HG03354 (cell line): Measurements from ENCODE around the gene RASA3.
A peak's percentile ranks its signal among the peaks of the same experiment; 100 is the strongest.

Experiments used
- ATAC-seq: cut with Tn5 transposase; IDR thresholded peaks from one replicate; pipeline ENCODE4 v1.9.1; 2021; ENCODE audit warnings: mild to moderate bottlenecking; ENCODE audit not compliant: unreplicated experiment, poor library complexity, severe bottlenecking

Gene RASA3

DNA sequence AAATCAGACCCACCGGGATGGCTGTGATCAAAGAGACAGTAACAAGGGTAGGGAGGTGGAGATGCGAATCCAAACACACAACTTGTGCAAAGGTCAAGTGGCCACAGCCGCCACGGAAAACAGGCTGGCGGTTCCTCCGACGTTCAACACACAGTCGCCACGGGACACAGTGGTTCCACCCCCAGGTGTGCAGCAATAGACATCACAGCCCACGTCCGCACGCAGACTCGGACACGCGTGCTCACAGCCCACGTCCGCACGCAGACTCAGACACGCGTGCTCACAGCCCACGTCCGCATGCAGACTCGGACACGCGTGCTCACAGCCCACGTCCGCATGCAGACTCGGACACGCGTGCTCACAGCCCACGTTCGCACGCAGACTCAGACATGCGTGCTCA, 70.1 kb downstream of the RASA3 start:
- ATAC-seq, result no peak

DNA sequence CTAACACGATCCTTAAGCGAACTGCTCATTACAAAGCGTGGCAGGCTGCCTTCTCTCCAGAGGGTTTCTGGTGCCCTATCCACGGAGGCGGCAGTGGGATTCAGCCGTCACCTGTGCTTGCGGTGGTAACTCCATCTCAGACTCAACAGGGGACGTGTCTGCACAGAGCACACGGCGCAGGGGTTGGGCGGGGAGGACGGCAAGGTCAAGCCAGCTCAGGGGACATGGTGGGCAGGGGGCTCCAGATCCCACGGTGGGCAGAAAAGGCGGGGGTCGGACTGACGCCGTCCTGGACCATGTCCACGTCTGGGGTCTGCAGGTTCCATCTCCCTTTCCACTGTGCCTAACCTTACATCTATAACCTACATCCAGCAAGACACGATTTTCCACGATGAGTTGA, 70.7 kb downstream of the RASA3 start:
- ATAC-seq, result no peak

DNA sequence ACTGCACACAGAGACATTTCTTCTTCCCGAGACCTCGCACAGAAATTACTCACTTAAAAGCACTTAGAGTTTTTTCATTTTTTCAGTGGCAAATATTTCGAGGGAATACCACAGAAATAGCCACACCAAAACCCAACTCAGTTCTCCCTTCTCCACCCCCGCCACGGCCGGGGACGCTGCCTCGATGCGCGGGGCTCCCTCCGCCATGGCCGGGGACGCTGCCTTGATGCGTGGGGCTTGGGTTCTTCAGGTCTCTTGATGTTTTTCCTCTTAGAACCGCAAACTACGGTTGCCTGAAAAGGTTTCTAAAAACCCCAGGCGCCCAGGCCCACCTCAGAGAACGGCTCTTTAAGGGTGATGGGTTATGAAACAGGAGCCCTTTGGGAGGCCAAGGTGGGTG, 71.4 kb downstream of the RASA3 start:
- ATAC-seq, result no peak

DNA sequence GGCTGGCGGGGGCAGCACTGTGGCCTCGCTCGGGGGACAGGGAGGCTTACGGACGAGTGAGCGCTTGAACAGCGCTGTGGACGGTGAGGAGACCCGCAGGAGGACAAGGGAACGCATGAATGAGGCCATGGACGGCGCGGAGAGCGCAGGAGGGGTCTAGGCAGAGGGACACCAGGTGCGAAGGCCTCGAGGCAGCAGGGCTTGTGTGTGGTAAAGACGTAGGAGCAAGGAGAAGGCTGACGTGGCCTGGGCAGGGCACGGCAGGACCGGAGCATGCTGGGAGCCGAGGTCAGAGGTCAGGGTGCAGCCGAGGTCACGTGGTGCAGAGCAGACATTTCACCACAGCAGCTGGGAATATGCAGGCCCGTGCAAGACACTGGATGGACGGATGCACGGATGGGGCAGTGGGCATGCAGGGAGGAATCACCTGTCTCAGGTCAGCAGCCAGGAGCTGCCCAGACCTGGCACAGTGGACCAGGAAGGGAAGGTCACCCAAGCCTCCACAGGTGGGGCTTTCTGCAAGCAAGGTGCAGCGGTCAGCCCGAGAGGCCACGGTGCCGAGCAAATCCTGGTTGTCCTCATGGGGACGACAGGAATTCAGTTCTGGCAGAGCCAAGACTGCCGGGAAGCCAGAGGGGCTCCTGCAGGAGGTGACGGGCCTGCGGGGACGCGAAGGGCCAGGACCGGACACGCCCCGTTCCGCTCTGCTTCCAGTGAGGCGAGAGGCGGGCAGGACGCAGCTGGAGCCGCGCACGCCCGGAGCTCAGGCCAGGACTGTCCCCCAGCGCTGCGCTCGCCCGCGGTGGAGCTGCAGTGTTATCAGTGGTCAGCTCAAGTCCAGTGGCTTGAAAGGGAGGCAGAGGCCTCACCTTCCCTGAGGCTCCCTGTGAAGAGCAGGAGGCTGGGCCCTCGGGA, 72.2 kb downstream of the RASA3 start:
- no peak for ATAC-seq

DNA sequence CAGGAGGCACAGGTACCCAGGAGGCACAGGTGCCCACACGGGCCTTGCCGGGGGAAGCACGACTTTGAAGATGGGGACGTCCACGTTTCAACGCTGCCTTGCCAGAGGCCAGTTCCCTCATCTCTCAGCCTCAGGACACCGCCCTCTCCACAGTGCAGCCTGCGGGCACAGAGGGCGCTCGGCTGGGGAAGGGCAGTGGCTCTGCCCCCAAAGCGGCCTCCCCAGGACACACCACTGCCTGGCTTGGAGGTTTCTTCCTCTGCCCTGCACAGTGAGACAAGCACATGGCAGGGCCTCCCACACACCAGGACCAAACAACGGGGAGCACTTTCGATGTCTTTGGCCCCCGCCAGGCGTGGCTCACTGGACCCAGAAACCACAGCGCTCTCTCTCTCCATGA, 73.0 kb downstream of the RASA3 start:
- no peak for ATAC-seq

DNA sequence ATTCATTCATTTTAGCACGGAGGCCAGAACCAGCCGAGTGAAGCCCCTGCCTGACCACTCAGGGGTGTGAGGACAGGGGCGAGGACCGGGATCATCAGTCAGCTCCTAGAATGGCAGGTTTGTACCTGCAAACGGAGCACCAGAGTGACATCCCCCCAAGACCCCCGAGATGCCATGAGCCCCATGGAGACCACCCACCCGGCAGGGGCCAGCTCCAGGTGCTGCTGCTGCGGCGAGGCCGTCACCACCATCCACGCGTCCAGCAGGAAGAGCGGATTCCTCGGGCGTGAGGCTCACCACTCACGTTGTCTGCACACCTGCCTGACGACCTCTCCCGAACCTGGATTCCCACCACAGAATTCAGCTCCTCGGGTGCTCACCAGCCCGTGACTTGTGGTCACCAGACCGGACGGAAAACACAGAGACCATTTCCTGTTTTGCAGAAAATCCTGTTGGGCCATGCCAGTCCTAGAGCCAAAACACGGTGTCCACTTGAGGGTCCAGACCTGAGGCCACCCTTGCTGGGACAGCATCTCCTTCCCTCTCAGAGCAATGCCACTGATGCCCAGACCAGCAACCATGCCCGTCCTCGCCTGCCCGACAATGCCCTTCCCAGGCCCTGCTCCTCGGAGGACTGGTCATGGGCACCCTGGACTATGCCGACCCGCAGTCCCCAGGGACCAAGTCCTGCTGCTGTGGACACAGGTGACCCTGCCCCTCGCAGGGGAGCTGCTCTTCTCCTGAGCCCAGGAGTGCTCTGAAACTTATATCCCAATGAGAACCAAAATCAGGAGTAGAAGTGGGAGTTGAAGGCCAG, 74.2 kb downstream of the RASA3 start:
- no peak for ATAC-seq

DNA sequence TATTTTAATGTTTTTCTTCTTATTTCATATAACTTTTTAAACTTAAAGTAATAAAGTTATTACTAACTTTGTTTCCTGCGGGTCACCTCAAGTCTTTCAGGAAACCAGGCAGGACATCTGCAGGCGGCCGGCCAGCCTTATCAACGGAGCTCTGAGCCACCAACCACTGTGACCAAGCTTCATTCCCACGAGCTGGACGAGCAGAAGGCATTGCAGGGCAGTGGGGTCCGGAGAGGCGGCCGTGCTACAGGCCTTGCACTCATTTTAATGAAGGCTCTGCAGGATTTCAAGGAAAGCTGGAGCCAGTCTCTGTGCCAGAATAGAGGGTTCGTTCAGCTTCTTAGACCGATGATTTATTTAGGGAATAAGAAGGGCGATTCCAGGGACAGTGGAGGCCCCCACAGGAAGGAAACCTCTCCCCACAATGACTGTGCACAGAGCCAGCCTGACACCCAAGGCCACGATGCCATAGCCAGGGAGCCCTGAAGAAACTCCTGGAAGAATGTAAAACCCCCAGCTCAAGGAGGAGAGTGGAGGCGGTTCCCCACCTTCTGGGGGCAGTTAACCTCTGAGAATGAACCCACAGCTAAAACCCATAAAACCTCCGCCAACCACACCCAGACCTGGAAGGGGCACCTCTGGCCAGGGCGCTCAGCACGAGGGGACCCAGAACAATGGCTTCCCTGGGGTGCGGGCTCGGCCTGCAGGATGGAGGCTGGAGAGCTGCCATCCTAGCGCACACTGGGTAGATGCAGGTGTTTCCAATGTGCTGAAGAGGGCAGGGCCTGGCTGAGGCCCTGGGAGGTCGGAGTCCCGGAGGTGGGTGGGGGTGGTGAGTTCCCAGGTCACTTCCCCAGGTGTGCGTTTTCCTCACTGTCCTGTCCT, 75.0 kb downstream of the RASA3 start:
- ATAC-seq, result no peak

DNA sequence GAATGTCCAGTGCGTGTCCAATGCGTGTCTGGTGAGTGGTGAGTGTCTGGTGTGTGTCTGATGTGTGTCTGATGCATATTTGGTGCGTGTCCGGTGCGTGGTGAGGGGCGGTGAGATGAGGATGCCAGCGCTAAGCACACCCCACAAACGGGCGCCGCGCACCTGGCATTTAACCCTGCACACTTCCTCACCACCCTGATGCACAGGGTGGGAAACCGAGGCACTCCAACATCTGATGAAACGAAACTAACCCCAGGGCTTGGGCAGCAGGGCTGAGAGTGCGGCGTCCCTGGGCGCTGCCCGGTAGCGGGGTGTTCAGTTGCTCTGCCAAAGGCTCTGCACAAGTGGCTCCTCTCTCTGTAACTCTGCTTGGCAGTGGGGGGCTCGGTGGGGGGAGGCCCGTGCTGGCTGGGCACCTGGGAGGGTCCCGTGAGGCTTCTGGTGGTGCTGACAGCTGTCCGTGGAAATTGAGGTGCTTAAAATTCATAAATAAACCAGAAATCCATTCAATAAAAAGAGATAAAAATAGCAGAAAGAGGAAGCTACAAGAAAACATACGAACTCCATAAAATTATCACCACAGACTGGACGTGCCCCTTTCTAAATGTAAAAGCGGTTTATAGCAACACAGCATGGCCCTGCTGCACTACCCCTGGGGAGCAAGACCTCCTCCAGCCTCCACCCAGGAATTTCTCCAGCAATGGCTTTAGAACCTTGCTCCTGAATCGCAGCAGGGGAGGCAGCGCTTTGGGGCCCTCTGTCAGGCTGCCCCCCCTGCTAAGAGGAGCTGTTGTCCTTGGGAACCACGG, 76.0 kb downstream of the RASA3 start:
- no peak for ATAC-seq

DNA sequence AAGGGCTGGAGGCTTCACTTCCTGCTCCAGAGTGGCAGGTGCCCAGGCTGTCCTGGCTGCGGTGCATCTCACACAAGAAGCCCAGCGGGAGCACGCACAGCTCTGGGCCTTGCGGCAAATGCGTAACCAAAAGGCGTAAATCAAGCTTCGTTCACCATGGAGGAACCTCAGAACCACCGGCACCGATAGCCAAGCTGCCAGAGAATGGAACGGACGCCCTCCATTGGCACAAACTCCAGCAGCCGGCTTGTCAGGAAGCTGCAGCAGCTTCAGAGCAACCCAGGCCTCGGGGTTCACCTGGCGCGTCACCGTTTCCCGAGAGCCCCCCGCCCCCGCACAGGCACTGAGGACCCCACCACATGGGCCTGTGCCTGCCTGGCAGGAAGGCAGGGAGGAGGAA, 76.7 kb downstream of the RASA3 start:
- no peak for ATAC-seq

DNA sequence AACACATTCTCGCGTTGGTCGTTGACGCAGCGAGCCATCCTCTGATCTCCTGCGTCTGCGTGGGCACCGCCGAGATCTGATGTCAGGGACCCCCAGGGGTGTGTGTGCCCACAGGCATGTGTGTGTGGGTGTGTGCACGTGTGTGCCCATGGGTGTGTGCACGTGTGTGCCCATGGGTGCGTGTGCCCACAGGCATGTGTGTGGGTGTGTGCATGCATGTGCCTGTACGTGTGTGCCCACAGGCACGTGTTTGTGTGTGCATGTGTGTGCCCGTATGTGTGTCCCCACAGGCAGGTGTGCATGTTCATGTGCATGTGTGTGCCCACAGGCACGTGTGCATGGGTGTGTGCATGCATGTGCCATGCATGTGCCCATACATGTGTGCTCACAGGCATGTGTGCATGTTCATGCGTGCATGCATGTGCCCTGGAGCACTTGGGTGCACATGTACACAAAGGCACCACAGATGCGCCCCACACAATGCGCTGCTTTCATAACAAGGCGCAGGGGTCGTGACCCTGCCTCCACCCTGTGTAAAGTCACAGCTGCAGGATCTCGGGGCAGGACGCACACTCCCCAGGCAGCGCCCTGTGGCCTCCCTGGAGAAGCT, 77.5 kb downstream of the RASA3 start:
- no peak for ATAC-seq

DNA sequence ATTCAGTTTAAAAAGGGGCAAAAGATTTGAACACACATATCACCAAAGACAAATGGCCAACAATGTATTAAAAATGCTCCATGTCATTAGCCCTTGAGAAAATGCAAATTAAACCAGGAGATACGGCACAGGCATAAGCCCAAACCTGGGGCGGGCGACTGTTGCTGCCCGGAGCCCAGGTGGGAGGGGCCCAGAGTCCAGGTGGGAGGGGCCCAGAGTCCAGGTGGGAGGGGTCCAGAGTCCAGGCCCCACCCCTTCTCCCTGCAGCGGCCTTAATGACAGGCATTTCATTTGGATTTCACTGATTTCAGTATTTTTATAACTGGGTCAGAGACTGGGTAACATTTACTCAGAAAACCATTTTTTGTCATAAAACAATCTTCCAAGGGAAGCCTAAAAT, 78.2 kb downstream of the RASA3 start:
- ATAC-seq, result no peak

DNA sequence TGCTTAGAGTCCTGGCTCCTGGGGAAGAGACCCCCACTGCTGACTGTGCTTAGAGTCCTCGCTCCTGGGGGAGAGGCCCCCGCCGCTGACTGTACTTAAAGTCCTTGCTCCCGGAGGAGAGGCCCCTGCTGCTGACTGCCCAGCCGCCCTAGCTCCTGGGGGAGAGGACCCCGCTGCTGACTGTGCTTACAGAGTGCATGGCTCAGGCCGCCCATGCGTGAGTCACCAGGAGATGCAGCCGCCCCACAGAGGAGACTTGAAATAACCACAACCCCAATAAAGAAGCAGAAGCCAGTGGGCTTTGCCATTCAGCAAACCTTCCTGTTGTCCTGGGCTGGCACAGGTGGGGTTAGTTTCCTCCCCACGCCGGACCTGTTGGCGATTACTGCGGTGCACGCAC, 79.4 kb downstream of the RASA3 start:
- no peak for ATAC-seq

DNA sequence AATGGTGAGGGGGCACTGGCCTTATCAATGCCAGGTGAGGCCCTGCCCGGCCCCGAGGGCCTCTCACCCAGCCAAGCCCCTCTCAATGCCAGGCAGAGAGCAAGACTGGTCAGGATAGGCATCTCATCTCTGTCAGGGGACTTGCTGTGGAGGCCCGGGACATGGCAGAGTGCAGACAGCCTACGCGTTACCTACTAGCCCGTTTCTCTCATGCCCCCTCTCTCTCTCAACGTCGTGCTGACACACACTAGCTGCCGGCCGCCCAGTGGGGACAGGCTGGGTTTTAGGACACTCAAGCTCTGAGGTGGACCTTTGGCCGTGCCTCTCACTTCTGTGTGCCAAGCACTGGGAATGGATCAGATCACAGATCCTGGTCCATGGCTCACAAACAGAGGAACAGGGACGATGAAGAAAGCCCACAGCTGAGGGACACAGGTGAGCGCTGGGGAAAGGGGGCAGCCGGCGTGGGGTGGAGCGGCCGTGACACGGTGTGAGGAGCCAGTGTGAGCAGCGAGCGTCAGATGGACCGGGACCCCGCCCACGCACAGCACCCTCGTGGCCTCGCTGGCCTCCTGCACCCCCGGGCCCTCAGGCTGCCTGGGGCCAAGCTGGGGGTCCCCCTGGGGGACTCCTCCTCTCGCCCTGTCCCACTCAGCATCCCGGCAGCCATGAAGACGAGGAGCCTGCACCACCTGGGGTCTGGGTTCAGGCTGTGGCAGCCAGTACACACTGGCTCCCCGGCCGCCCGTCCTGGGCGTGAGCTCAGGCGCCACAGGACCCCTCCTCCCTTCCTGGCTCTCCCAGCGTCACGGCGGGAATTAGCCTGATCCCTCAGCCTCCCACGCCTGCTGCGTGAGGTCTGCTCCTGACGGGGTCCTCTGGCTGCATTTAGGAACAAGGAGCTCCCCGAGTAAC, 81.6 kb downstream of the RASA3 start:
- no peak for ATAC-seq

DNA sequence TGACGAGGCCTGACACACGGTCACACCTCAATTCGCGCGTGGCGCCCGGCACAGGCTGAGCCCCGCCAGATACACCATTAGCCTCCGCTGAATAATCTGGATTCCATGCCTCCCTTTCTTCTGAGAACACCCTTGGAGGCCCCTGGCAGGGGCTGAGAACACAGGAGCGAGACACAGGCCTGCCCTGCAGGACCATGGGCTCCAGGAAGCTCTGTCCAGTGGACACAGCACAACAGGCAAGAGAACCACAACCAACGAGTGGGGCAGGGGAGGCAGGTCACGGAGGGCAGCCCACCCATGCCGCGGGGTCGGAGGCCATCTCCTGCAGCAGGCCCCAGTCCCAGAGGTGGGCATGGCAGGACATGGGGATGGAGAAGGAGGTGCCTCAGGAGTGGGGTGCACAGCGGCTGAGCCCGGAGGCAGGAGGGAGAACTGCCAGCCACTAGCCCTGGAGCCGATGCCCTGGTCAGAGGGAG, 82.8 kb downstream of the RASA3 start:
- ATAC-seq, result no peak

DNA sequence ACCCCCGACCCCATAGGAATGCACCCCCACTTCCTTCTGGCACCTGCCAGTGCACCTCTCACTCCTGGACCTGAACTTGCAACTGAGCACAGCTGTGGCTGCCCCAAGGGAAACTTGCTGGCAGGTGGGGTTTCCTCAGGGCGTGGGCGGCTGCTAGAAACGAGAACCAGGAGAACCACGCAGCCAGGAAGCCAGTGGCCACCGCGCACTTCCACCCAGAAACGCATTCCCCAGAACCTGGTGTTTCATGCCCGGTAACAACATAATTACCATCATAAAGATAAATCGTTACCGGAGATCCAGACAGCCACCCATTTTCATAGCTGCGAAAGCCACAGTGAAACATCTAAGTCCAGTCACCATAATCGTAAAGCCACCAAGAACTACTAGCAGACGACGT, 83.4 kb downstream of the RASA3 start:
- ATAC-seq, result peak; percentile 56

DNA sequence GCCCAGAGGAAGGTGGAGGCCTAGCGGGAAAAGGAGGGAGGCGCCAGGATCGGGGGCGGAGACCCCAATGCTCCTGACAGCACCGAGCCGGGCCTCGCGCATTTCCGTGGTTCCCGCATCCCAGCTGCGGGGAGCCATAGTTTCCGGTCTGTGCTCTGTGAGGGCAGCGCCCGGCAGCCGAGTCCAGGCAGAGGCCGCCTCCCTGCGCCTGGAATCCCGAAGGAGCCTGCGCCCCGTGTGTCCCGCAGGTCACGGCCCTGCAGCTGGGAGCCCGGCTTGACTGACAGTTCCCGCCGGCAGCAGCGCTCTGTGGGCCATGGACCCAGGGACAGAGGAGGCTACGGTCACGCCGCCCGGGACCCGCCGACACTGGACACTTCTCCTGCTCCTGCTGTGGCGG, 84.0 kb downstream of the RASA3 start:
- ATAC-seq, result no peak

DNA sequence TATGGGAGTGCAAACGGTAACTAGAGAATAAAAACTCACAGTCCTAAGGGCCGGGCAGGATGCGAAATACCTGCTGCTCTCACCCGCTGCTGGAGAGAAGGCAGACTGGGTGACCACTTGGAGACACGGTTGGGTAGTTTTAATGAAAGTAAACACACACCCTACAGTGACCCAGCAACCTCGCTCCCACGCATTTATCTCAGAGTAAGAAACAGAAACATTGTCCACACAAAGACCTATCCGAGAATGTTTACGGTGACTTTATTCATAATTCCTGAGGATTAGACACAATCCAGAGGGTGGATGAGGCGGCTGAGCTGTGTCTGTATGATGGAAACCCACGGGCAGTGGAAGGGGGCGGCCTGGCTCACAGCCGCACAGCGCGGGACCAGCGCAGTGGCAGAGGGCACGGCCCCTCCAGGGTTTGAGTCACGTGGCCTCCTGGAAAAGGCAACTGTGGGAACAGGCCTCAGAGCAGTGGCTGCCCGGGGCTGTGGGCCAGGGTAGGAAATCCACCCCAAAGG, 85.0 kb downstream of the RASA3 start:
- ATAC-seq, result peak; percentile 82
